ENCODE results near the gene MAST2.

DNA sequence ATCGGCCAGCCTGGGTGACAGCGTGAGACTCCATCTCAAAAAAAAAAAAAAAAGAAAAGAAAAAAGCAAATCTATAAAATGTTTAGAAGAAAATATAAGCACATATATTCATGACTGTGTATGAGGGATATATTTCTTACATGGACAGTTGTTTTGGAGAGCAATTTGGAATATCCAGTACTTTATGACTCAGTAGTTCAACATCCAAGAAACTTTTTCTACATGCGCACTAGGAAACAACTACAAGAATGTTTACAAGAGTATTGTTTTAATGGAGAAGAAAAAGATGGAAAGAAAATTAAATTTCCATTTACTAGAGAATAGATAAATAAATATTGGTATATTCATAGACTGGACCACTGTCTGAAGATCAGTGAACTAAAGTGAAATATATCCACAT is 77.5 kb downstream of the MAST2 start:
- TF ChIP-seq EP300 (IDR thresholded peaks at IDR 0.05; ENCODE audit: low read length) (no peak), SP1 (CRISPR knock-in tag; IDR thresholded peaks at IDR 0.05) (no peak), SMC3 (conservative IDR thresholded peaks at IDR 0.05; ENCODE audit: insufficient read depth, low read depth, low read length) (no peak), ZBED1 (IDR thresholded peaks at IDR 0.05) (no peak), NFYB (IDR thresholded peaks at IDR 0.05; ENCODE audit: extremely low read depth, insufficient read length) (no peak), FOS (IDR thresholded peaks at IDR 0.05; ENCODE audit: extremely low read depth, insufficient read length) (no peak), KAT2B (IDR thresholded peaks at IDR 0.05; ENCODE audit: low read depth, low read length) (no peak), MXI1 (IDR thresholded peaks at IDR 0.05; ENCODE audit: low read depth, low read length) (no peak), DACH1 (IDR thresholded peaks at IDR 0.05; ENCODE audit: partially characterized antibody) (no peak), CCAR2 (IDR thresholded peaks at IDR 0.05; ENCODE audit: low read depth, low read length) (no peak)
- TF ChIP-seq, protein P1, sequence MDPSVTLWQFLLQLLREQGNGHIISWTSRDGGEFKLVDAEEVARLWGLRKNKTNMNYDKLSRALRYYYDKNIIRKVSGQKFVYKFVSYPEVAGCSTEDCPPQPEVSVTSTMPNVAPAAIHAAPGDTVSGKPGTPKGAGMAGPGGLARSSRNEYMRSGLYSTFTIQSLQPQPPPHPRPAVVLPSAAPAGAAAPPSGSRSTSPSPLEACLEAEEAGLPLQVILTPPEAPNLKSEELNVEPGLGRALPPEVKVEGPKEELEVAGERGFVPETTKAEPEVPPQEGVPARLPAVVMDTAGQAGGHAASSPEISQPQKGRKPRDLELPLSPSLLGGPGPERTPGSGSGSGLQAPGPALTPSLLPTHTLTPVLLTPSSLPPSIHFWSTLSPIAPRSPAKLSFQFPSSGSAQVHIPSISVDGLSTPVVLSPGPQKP (CRISPR knock-in tag; IDR thresholded peaks at IDR 0.05), result no peak
- TF ChIP-seq, protein P2, sequence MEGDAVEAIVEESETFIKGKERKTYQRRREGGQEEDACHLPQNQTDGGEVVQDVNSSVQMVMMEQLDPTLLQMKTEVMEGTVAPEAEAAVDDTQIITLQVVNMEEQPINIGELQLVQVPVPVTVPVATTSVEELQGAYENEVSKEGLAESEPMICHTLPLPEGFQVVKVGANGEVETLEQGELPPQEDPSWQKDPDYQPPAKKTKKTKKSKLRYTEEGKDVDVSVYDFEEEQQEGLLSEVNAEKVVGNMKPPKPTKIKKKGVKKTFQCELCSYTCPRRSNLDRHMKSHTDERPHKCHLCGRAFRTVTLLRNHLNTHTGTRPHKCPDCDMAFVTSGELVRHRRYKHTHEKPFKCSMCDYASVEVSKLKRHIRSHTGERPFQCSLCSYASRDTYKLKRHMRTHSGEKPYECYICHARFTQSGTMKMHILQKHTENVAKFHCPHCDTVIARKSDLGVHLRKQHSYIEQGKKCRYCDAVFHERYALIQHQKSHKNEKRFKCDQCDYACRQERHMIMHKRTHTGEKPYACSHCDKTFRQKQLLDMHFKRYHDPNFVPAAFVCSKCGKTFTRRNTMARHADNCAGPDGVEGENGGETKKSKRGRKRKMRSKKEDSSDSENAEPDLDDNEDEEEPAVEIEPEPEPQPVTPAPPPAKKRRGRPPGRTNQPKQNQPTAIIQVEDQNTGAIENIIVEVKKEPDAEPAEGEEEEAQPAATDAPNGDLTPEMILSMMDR (IDR thresholded peaks at IDR 0.05 in 2 of 3, conservative IDR thresholded peaks at IDR 0.05 in 1 of 3; ENCODE audit: insufficient read depth in 2 of 3, low read depth in 1 of 3, low read length in 3 of 3), result no peak
